Loucy (cell line): ENCODE results near the gene BIRC2.
A peak's percentile ranks its signal among the peaks of the same experiment; 100 is the strongest.

Experiments used
- H2AFZ ChIP-seq: fragments of 200-600 bp; sonication (generic); 2 replicates; pipeline ENCODE4 v1.6.0; 2016; ENCODE audit warnings: antibody characterized with exemption, mild to moderate bottlenecking, low read length, moderate library complexity
- H3F3A ChIP-seq: fragments of 200-600 bp; 2 replicates; pipeline ENCODE4 v1.6.0; 2016; ENCODE audit warnings: antibody characterized with exemption, low read depth, mild to moderate bottlenecking
- H3K27me3 ChIP-seq: fragments of 200-600 bp; sonication (generic); 2 replicates; pipeline ENCODE4 v1.6.1; 2014; ENCODE audit warnings: low read length, mild to moderate bottlenecking; ENCODE audit not compliant: insufficient read depth, poor library complexity, severe bottlenecking
- H3K36me3 ChIP-seq: fragments of 200-600 bp; sonication (generic); 2 replicates; pipeline ENCODE4 v1.6.1; 2016; ENCODE audit warnings: low read length; ENCODE audit not compliant: insufficient read depth
- H3K4me1 ChIP-seq: fragments of 200-600 bp; sonication (generic); 2 replicates; pipeline ENCODE4 v1.5.1; 2014; ENCODE audit warnings: low read length, mild to moderate bottlenecking; ENCODE audit not compliant: insufficient read depth, poor library complexity, severe bottlenecking
- H3K4me2 ChIP-seq: fragments of 200-600 bp; sonication (generic); 2 replicates; pipeline ENCODE4 v1.6.0; 2014; ENCODE audit warnings: antibody characterized with exemption, low read length, low read depth, mild to moderate bottlenecking; ENCODE audit not compliant: poor library complexity, severe bottlenecking
- H3K4me3 ChIP-seq: fragments of 200-600 bp; sonication (generic); 2 replicates; pipeline ENCODE4 v1.5.1; 2014; ENCODE audit warnings: low read length, mild to moderate bottlenecking, mixed read lengths; ENCODE audit not compliant: poor library complexity, severe bottlenecking
- H3K79me2 ChIP-seq: fragments of 200-600 bp; sonication (generic); 2 replicates; pipeline ENCODE4 v1.6.1; 2014; ENCODE audit warnings: low read length; ENCODE audit not compliant: insufficient read depth
- H3K9ac ChIP-seq: fragments of 200-600 bp; sonication (generic); 2 replicates; pipeline ENCODE4 v1.6.0; 2014; ENCODE audit warnings: mild to moderate bottlenecking, low read depth, low read length, moderate library complexity; ENCODE audit not compliant: poor library complexity, severe bottlenecking
- H3K9me2 ChIP-seq: fragments of 200-600 bp; sonication (generic); replicated peaks from 2 replicates; pipeline ENCODE4 v1.6.1; 2016; ENCODE audit warnings: low read depth, low read length, mixed read lengths
- H3K9me3 ChIP-seq: fragments of 200-600 bp; sonication (generic); 2 replicates; pipeline ENCODE4 v1.6.1; 2014; ENCODE audit warnings: mild to moderate bottlenecking, antibody characterized with exemption, low read length, low read depth; ENCODE audit not compliant: insufficient read depth
- H4K20me1 ChIP-seq: fragments of 200-600 bp; sonication (generic); 2 replicates; pipeline ENCODE4 v1.6.0; 2014; ENCODE audit warnings: antibody characterized with exemption, low read length, mild to moderate bottlenecking; ENCODE audit not compliant: insufficient read depth, poor library complexity, severe bottlenecking
- EZH2phosphoT487 ChIP-seq: fragments of 200-600 bp; IDR thresholded peaks from 2 replicates; pipeline ENCODE4 v1.6.1; 2018; ENCODE audit warnings: antibody characterized with exemption, mild to moderate bottlenecking, moderate library complexity, borderline replicate concordance
- TF ChIP-seq, protein P1 (sequence below): fragments of 200-600 bp; sonication (generic); conservative IDR thresholded peaks from 2 replicates; pipeline ENCODE4 v1.5.1; 2014; ENCODE audit warnings: mild to moderate bottlenecking, antibody characterized with exemption, low read length

The BIRC2 gene

DNA sequence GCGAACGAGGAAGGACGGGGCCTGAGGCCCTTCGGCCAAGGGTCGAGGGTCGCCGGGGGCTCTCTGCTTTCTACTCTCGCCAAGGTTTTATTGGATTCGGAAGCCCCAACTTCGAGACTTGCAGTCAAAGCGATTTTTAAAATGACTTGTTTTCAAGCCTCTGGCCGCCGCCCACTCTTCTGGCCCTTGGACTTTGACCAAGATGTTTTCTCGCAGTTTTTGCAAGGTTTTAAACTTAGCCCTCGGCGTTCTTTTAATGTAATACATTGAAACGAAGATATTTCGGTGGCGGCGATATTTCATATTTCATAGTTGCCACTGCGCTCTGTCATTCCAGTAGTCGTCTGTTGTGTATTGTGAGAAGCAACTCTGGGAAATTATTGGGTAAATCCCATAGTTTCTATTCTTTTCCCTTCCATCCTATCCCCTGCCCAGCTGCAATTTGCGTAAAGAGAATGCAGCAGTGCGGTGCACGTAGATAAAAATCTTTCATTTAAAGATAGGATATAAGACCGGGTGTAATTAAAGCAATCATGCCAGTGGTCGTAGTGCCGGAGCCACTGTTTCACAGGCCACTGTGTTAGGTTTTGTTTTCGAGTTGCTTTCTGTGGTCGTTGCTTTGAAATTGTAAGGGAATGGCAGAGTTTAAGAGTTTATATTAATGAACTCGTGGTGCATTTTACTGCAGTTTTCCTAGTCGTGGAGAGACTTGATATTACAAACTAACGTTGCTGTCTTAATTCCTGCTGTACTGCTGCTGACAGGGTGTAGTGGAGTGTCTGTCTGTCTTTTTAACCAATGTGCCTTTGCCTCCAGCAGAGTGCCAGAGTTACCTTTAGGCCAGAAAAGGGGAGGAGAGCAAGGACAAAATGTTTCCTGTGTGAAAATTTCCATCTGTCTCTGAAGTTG is 702 bp downstream of the BIRC2 start:
- Histone ChIP-seq H3K9ac (peak overlapping the region; percentile 95), H3K4me2 (peak overlapping the region; percentile 75), H3K4me1 (peaks cover 36% of the 10 kb centered on the region), H3K79me2 (peaks cover 67% of the 10 kb centered on the region), H3K27me3 (no peaks in the 10 kb centered on the region), H4K20me1 (peaks cover 16% of the 10 kb centered on the region), H3K9me2 (no peaks in the 10 kb centered on the region), H3F3A (no peaks in the 10 kb centered on the region), H3K9me3 (no peaks in the 10 kb centered on the region), H2AFZ (peak overlapping the region; percentile 79), H3K4me3 (peak overlapping the region; percentile 96), H3K36me3 (no peaks in the 10 kb centered on the region)
- TF ChIP-seq, protein P1, sequence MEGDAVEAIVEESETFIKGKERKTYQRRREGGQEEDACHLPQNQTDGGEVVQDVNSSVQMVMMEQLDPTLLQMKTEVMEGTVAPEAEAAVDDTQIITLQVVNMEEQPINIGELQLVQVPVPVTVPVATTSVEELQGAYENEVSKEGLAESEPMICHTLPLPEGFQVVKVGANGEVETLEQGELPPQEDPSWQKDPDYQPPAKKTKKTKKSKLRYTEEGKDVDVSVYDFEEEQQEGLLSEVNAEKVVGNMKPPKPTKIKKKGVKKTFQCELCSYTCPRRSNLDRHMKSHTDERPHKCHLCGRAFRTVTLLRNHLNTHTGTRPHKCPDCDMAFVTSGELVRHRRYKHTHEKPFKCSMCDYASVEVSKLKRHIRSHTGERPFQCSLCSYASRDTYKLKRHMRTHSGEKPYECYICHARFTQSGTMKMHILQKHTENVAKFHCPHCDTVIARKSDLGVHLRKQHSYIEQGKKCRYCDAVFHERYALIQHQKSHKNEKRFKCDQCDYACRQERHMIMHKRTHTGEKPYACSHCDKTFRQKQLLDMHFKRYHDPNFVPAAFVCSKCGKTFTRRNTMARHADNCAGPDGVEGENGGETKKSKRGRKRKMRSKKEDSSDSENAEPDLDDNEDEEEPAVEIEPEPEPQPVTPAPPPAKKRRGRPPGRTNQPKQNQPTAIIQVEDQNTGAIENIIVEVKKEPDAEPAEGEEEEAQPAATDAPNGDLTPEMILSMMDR = no peak
- no peak for TF ChIP-seq EZH2phosphoT487

DNA sequence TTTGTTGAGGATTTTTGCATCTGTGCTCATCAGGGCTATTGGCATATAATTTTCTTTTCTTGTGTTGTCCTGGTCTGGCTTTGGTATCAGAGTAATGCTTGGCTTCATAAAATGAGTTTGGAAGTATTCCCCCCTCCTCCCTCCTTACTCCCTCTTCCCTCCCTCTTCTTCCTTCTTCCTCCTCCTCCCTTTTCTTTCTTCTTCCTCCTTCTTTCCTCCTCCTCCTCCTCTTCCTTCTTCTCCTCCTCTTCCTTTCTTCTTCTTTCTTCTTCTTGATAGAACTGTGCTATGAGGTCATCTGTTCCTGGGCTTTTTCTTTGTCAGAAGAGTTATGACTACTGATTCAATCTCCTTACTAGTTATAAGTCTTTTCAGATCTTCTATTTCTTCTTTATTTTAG is 10.1 kb downstream of the BIRC2 start:
- no peak overlapping the region for H3K4me2 ChIP-seq
- H3K79me2 ChIP-seq = peaks cover 39% of the 10 kb centered on the region
- H3F3A ChIP-seq = peaks cover 16% of the 10 kb centered on the region; the same call in 1 of the 2 replicates
- H3K27me3 ChIP-seq = no peaks in the 10 kb centered on the region
- no peak overlapping the region for H3K4me3 ChIP-seq
- H3K4me1 ChIP-seq = peaks cover 28% of the 10 kb centered on the region
- H3K9me3 ChIP-seq = peaks cover 16% of the 10 kb centered on the region
- H3K9me2 ChIP-seq = no peaks in the 10 kb centered on the region
- H4K20me1 ChIP-seq = peaks cover 12% of the 10 kb centered on the region
- TF ChIP-seq EZH2phosphoT487 = no peak
- no peak overlapping the region for H3K9ac ChIP-seq
- H2AFZ ChIP-seq = no peak overlapping the region
- H3K36me3 ChIP-seq = peaks cover 14% of the 10 kb centered on the region

DNA sequence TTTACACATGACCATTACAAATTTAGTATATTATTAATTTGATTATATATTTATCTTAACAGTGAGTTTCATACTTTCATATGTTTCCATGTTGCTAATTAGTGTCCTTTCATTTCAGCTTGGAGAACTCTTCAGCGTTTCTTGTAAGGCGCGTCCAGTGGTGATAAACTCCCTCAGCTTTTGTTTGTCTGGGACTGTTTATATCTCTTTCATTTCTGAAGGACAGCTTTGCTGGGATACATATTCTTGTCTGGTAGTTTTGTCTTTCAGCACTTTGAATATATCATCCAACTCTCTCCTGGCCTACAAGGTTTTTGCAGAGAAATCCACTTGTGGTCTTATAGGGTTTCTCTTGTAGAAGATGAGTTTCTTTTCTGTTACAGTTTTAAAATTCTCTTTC is 12.4 kb downstream of the BIRC2 start:
- no peak overlapping the region for H2AFZ ChIP-seq

More for the DNA sequence above, 12.4 kb downstream of the BIRC2 start:
- no peak for TF ChIP-seq EZH2phosphoT487
- TF ChIP-seq, protein P1 = no peak
- Histone ChIP-seq H4K20me1 (peaks cover 13% of the 10 kb centered on the region), H3K4me1 (peaks cover 33% of the 10 kb centered on the region), H3K36me3 (peaks cover 31% of the 10 kb centered on the region), H3K4me3 (no peak overlapping the region), H3K79me2 (peaks cover 33% of the 10 kb centered on the region), H3K27me3 (no peaks in the 10 kb centered on the region), H3F3A (peaks cover 16% of the 10 kb centered on the region; the same call in 1 of the 2 replicates), H3K9me3 (peaks cover 16% of the 10 kb centered on the region), H3K9ac (no peak overlapping the region), H3K4me2 (no peak overlapping the region), H3K9me2 (no peaks in the 10 kb centered on the region)
